K562 (cell line): ENCODE results near the gene PLD1. TPM values are rescaled to one million over a fixed set of nuclear protein-coding genes. Genes with fewer than 3 reads are reported as not detected.

Experiments used
- ATAC-seq: fragments of 200-7000 bp; cut with Tn5 transposase; 3 replicates; pipeline ENCODE4 v1.9.1; 2020; ENCODE audit warnings: moderate library complexity
- BruUV-seq: library from RNA; stranded (reverse); fragments of 400-500 nt; replicated peaks from 2 replicates; lab custom pipeline; 2021; lab: Mats Ljungman, UMichigan
- CTCF ChIA-PET: fragments of 300-600 bp; formaldehyde crosslinking; extraction: SDS; loops from one replicate; lab custom pipeline; 2021; ENCODE audit warnings: low intra/inter-chr PET ratio; lab: Yijun Ruan, JAX
- POLR2A ChIA-PET: fragments of 300-600, 350-650 bp; sonication (Branson Sonifier 250); formaldehyde crosslinking; extraction: SDS; loops from one replicate; lab custom pipeline; 2021; ENCODE audit warnings: antibody characterized with exemption, inconsistent platforms; lab: Yijun Ruan, JAX
- DNase-seq, 4 experiments: peaks; one replicate each; pipeline versions ENCODE4 v3.0.0 to v3.0.0-alpha.2; 2011 to 2018; ENCODE audit warnings: low spot score in 3 of 4, mixed read lengths in 3 of 4; ENCODE audit errors: extremely low read depth in 1 of 4
- FAIRE-seq: peaks from 2 replicates; lab custom pipeline; 2011; peaks lifted over from hg19 to GRCh38; lab: Jason Lieb, UNC
- H2AFZ ChIP-seq: 2 replicates; pipeline ENCODE4 v1.6.0; 2011; ENCODE audit warnings: low read depth, low read length, control low read depth, inconsistent platforms
- H3K27ac ChIP-seq: fragments of 200-600 bp; 3 replicates; pipeline ENCODE4 v1.8.0; 2011; ENCODE audit warnings: low read depth, mild to moderate bottlenecking, control low read depth, inconsistent platforms, low read length, moderate library complexity, mixed read lengths; ENCODE audit errors: extremely low read depth
- H3K27me3 ChIP-seq, 2 experiments: fragments of 300-600 bp in 1 of 2; 2 replicates in 1 of 2; 3 replicates in 1 of 2; pipeline versions ENCODE4 v1.6.0 to v1.8.0; 2011; ENCODE audit warnings: inconsistent platforms in 2 of 2, low read length in 2 of 2, mild to moderate bottlenecking in 1 of 2, mixed read lengths in 1 of 2, moderate library complexity in 1 of 2; ENCODE audit not compliant: control insufficient read depth in 2 of 2, insufficient read depth in 2 of 2
- H3K36me3 ChIP-seq: fragments of 300-600 bp; 3 replicates; pipeline ENCODE4 v1.8.0; 2011; ENCODE audit warnings: mild to moderate bottlenecking, low read length, inconsistent platforms; ENCODE audit not compliant: control insufficient read depth, insufficient read depth
- H3K4me1 ChIP-seq, 2 experiments: fragments of 200-600 bp in 1 of 2; replicated peaks in 1 of 2; 2 replicates in 1 of 2; 3 replicates in 1 of 2; pipeline versions ENCODE4 v1.5.1 to v1.8.0; 2011; ENCODE audit warnings: inconsistent platforms in 2 of 2, low read length in 2 of 2, mild to moderate bottlenecking in 1 of 2, mixed read lengths in 1 of 2, moderate library complexity in 1 of 2; ENCODE audit not compliant: control insufficient read depth in 2 of 2, insufficient read depth in 2 of 2
- H3K4me2 ChIP-seq: 2 replicates; pipeline ENCODE4 v1.6.1; 2011; ENCODE audit warnings: low read length, control low read depth, inconsistent platforms, mixed read lengths; ENCODE audit not compliant: insufficient read depth
- H3K4me3 ChIP-seq: fragments of 200-600 bp; sonication (generic), shearing (Covaris generic); 2 replicates; pipeline ENCODE4 v1.5.1; 2016; ENCODE audit warnings: control low read depth, inconsistent platforms
- H3K79me2 ChIP-seq: fragments of 200-600 bp; 3 replicates; pipeline ENCODE4 v1.8.0; 2011; ENCODE audit warnings: low read length, inconsistent platforms; ENCODE audit not compliant: control insufficient read depth, insufficient read depth
- H3K9ac ChIP-seq, 2 experiments: 2 replicates each; pipeline versions ENCODE4 v1.6.0 to v1.6.1; 2011; ENCODE audit warnings: low read depth in 2 of 2, low read length in 2 of 2, control low read depth in 1 of 2, inconsistent platforms in 1 of 2, mild to moderate bottlenecking in 1 of 2, mixed read lengths in 1 of 2; ENCODE audit not compliant: insufficient read depth in 1 of 2
- H3K9me1 ChIP-seq: one replicate; pipeline ENCODE4 v1.6.0; 2011; ENCODE audit warnings: inconsistent platforms, mild to moderate bottlenecking, low read length, moderate library complexity; ENCODE audit not compliant: control insufficient read depth, insufficient read depth
- H3K9me3 ChIP-seq: replicated peaks from 2 replicates; pipeline ENCODE4 v1.5.1; 2011; ENCODE audit warnings: low read depth, low read length, inconsistent platforms; ENCODE audit not compliant: control insufficient read depth, insufficient read depth
- H4K20me1 ChIP-seq: replicated peaks from 2 replicates; pipeline ENCODE4 v1.6.1; 2011; ENCODE audit warnings: low read length, inconsistent platforms, mixed read lengths; ENCODE audit not compliant: control insufficient read depth, insufficient read depth
- ATF7 ChIP-seq: fragments of 450-650 bp; IDR thresholded peaks from 2 replicates; pipeline ENCODE4 v1.7.1; 2014; ENCODE audit warnings: mild to moderate bottlenecking, moderate library complexity
- FOSL1 ChIP-seq: fragments of 200-800 bp; sonication (Bioruptor generic); conservative IDR thresholded peaks from 2 replicates; pipeline ENCODE4 v1.6.1; 2016; ENCODE audit warnings: missing genetic modification characterization, missing compliant biosample characterization
- MEF2A ChIP-seq: IDR thresholded peaks from 2 replicates; pipeline ENCODE4 v1.6.1; 2011; ENCODE audit warnings: low read depth, mild to moderate bottlenecking, low read length, moderate library complexity; ENCODE audit not compliant: control insufficient read depth
- NCOA6 ChIP-seq: fragments of 450-650 bp; IDR thresholded peaks from 2 replicates; pipeline ENCODE4 v1.6.1; 2017; ENCODE audit warnings: mild to moderate bottlenecking
- NEUROD1 ChIP-seq: fragments of 150-350 bp; IDR thresholded peaks from 2 replicates; pipeline ENCODE4 v1.6.1; 2014; ENCODE audit warnings: borderline replicate concordance, low read length, low read depth; ENCODE audit not compliant: partially characterized antibody
- THRAP3 ChIP-seq: fragments of 450-650 bp; IDR thresholded peaks from 2 replicates; pipeline ENCODE4 v1.6.1; 2016; ENCODE audit warnings: mild to moderate bottlenecking, inconsistent platforms, borderline replicate concordance
- ZNF431 ChIP-seq: sonication (generic); formaldehyde crosslinking; IDR thresholded peaks from 2 replicates; pipeline ENCODE4 v1.8.0; 2022; ENCODE audit warnings: mild to moderate bottlenecking, missing genetic modification reagents
- WGBS: fragments of 100-300 bp; shearing (Covaris generic); methylation state at CpG from one replicate; pipeline ENCODE4 v1.1.6; 2016; ENCODE audit warnings: low coverage, mixed read lengths; ENCODE audit not compliant: insufficient coverage; ENCODE audit errors: missing lambda C conversion rate; 5-methylcytosine and 5-hydroxymethylcytosine counted together
- in situ Hi-C: fragments of 300-500 bp; cut with MboI; formaldehyde crosslinking; loops from 4 replicates; pipeline ENCODE4 v1.15.0; 2018; ENCODE audit warnings: inconsistent platforms, mixed read lengths
- intact Hi-C: fragments of 100-400 bp; cut with micrococcal nuclease; formaldehyde crosslinking; loops from 2 replicates; pipeline ENCODE4 v1.14.2; 2022
- polyA plus RNA-seq, 8 experiments: library from polyadenylated mRNA; depleted of rRNA in 4 of 8; stranded (reverse) in 5 of 8; unstranded in 3 of 8; fragments of >200 nt; fragmentation: Nextera tagmentation in 2 of 8; fragmentation: Illumina TruSeq in 1 of 8; extraction: Ambion mirVana in 2 of 8; extraction: Trizol in 1 of 8; gene quantifications; 2 replicates each; pipeline versions ENCODE4 v1.2.1 to v1.2.3, GENCODE V29; 2011 to 2014; ENCODE audit warnings: inconsistent platforms in 1 of 8, missing spikeins in 1 of 8
- total RNA-seq, 7 experiments: library from RNA; depleted of rRNA in 6 of 7; stranded (reverse); fragments of >200 nt in 6 of 7; fragmentation: Illumina TruSeq in 2 of 7; extraction: Trizol in 2 of 7; gene quantifications; 2 replicates each; pipeline versions ENCODE4 v1.2.1 to v1.2.3, GENCODE V29; 2011 to 2021; ENCODE audit warnings: low replicate concordance in 1 of 7

PLD1 gene
- total and polyA plus RNA-seq, 9 of the 15 experiments (the other 6 are each of a cell fraction or from before 2014, with no cell fraction given): 8.4 to 26.1 (median 18.6) TPM

- WGBS: 13% methylated on average over 1 of the region's 1 CpG
- H2AFZ ChIP-seq: no peak overlapping the region
- H3K9me3 ChIP-seq: 0 out of 2 replicates have a peak, but pooled peaks cover 2% of the 10 kb centered on the region
- no peaks in the 10 kb centered on the region for H3K36me3 ChIP-seq
- H3K27me3 ChIP-seq: no peaks in the 10 kb centered on the region
- no peaks in the 10 kb centered on the region for H4K20me1 ChIP-seq
- H3K27ac ChIP-seq: no peak overlapping the region
- FAIRE-seq (no peak), DNase-seq (no peak), ATAC-seq (no peak)
- POLR2A ChIA-PET: interaction anchor here (0.6 to 1.1 kb wide), 4 partner anchors 12 to 528 kb away, joined by 3 to 4 read pairs (median 3); no protein-coding TSS in a partner anchor
- intact Hi-C loops: loop anchor here (5.0 kb wide), 1 partner anchor 72 kb away; no protein-coding TSS in a partner anchor
- H3K4me2 ChIP-seq: no peak overlapping the region
- no peak overlapping the region for H3K4me3 ChIP-seq
- H3K9ac ChIP-seq: no peak overlapping the region
- in situ Hi-C loops: no loop called here
- no peaks in the 10 kb centered on the region for H3K9me1 ChIP-seq
- H3K4me1 ChIP-seq: no peaks in the 10 kb centered on the region
- no peaks in the 10 kb centered on the region for H3K79me2 ChIP-seq
- CTCF ChIA-PET: no interaction called here
- no peak for TF ChIP-seq MEF2A
- TF ChIP-seq NEUROD1: no peak
- no peak for TF ChIP-seq FOSL1 (tag)
- no peak for TF ChIP-seq THRAP3
- TF ChIP-seq NCOA6: no peak
- no peak for TF ChIP-seq ZNF431 (CRISPR knock-in tag)
- no peak for TF ChIP-seq ATF7
- no TSS peak for BruUV-seq
Observed at GRCh38 chr3:171700653-171701052, 109.6 kb downstream of the PLD1 start.
